Head of caudate nucleus (tissue), 42 donors: ENCODE data around the gene ACRBP.
"Not testable (repeated sequence)": the region's sequence is repeated elsewhere in the genome, so short reads cannot be mapped to it uniquely, and the experiment has no call there.

Source experiments
- DNase-seq, 42 donors: peaks; one replicate each; pipeline versions ENCODE4 v3.0.0 to v3.0.0-alpha.2; 2020 to 2021; ENCODE audit warnings: mixed read lengths in 7 of 42
- intact Hi-C: fragments of 100-400 bp; cut with DNase I; formaldehyde crosslinking; loops from one replicate; pipeline ENCODE4 v1.15.0; 2022

ACRBP gene

GRCh38 chr12:6604259-6605029, 42.8 kb downstream of the ACRBP start:
- no peak for DNase-seq
- intact Hi-C loops: loop anchor here (5.0 kb wide), 1 partner anchor 37 kb away; the partner anchor contains the start of gene NOP2

- intact Hi-C loops: loop anchor here (5.0 kb wide), 1 partner anchor 36 kb away; the partner anchor contains the start of gene NOP2
- DNase-seq: peak in 30 of 42 donors; percentile 13 to 76 (median 49)
Measured at GRCh38 chr12:6603095-6603567, 44.1 kb downstream of the ACRBP start.

GRCh38 chr12:6602526-6602925, 44.7 kb downstream of the ACRBP start:
- intact Hi-C loops: loop anchor here (5.0 kb wide), 1 partner anchor 35 kb away; the partner anchor contains the start of gene NOP2
- no peak for DNase-seq

- DNase-seq: peak in 7 of 42 donors; percentile 36 to 58 (median 51)
- intact Hi-C loops: not testable (repeated sequence)
Measured at GRCh38 chr12:6595673-6596072, 51.6 kb downstream of the ACRBP start.

- DNase-seq: peak in 12 of 42 donors; percentile 12 to 67 (median 44)
- intact Hi-C loops: no loop called here
Measured at GRCh38 chr12:6592087-6592486, 55.1 kb downstream of the ACRBP start.
